ENCODE results near the gene MRGPRF.

Gene MRGPRF

GRCh38 chr11:69051381-69052342 lies 38.6 kb upstream of the MRGPRF start (continued):
- TF ChIP-seq ZNF274 (IDR thresholded peaks at IDR 0.05; ENCODE audit: low read length) (no peak), ZNF274 (tag by site-specific recombination; IDR thresholded peaks at IDR 0.05; ENCODE audit: borderline replicate concordance) (no peak), TCF7L2 (IDR thresholded peaks at IDR 0.05; ENCODE audit: borderline replicate concordance, low read depth, low read length) (no peak), PRDM10 (tag by site-specific recombination; IDR thresholded peaks at IDR 0.05) (no peak), ZBTB8A (tag by site-specific recombination; IDR thresholded peaks at IDR 0.05) (no peak), ZNF335 (tag by site-specific recombination; conservative IDR thresholded peaks at IDR 0.05) (no peak), ZNF394 (tag by site-specific recombination; IDR thresholded peaks at IDR 0.05; ENCODE audit: borderline replicate concordance) (no peak), ZNF18 (tag by site-specific recombination; IDR thresholded peaks at IDR 0.05) (no peak), ZNF558 (tag by site-specific recombination; IDR thresholded peaks at IDR 0.05) (no peak), ZNF549 (tag by site-specific recombination; IDR thresholded peaks at IDR 0.05) (no peak), ZNF416 (tag by site-specific recombination; IDR thresholded peaks at IDR 0.05) (no peak)

- Histone ChIP-seq H3K4me3 (ENCODE audit: low read depth, low read length) (no peak overlapping the region), H3K27ac (ENCODE audit: extremely low read depth, low read depth, low read length) (no peak overlapping the region), H3K4me1 (ENCODE audit: control insufficient read depth, insufficient read depth, low read length) (no peaks in the 10 kb centered on the region), H3K36me3 (ENCODE audit: control insufficient read depth in 2 of 2, insufficient read depth in 1 of 2, low read length in 2 of 2) (peaks cover 0 to 24% of the 10 kb centered on the region in 2 experiments; a peak in 1 of 3 replicates), H3K9me3 (ENCODE audit: control insufficient read depth, insufficient read depth, low read depth, low read length) (no peaks in the 10 kb centered on the region)
- ChIA-PET CTCF (interaction anchor here (1.2 kb wide), 1 partner anchor 156 kb away, joined by 4 read pairs; no protein-coding TSS in a partner anchor), POLR2A (no interaction called here)
- peak; percentile 70 for TF ChIP-seq ZBTB20 (tag by site-specific recombination; IDR thresholded peaks at IDR 0.05)
- no peak for TF ChIP-seq AEBP2 (tag by site-specific recombination; IDR thresholded peaks at IDR 0.05; ENCODE audit: borderline replicate concordance)
Observed at GRCh38 chr11:69050592-69051380, 37.7 kb upstream of the MRGPRF start.

GRCh38 chr11:69049490-69049867 lies 36.4 kb upstream of the MRGPRF start:
- H3K27ac ChIP-seq (ENCODE audit: extremely low read depth, low read depth, low read length): no peak overlapping the region; the same call in 1 of the 2 replicates
- H3K4me3 ChIP-seq (ENCODE audit: low read depth, low read length): peak overlapping the region; percentile 70
- TF ChIP-seq ZBTB21 (tag by site-specific recombination; IDR thresholded peaks at IDR 0.05) (no peak), FEZF1 (tag by site-specific recombination; IDR thresholded peaks at IDR 0.05) (no peak), ZNF791 (tag by site-specific recombination; IDR thresholded peaks at IDR 0.05) (no peak), ZNF335 (tag by site-specific recombination; conservative IDR thresholded peaks at IDR 0.05) (0 out of 2 replicates have a peak, but pooled peaks have one; percentile 12)
- peaks cover 0 to 10% of the 10 kb centered on the region in 2 experiments; a peak in 1 of 3 replicates for H3K36me3 ChIP-seq (ENCODE audit: control insufficient read depth in 2 of 2, insufficient read depth in 1 of 2, low read length in 2 of 2)
- no peaks in the 10 kb centered on the region for H3K4me1 ChIP-seq (ENCODE audit: control insufficient read depth, insufficient read depth, low read length)
- no peaks in the 10 kb centered on the region for H3K9me3 ChIP-seq (ENCODE audit: control insufficient read depth, insufficient read depth, low read depth, low read length)
- ChIA-PET CTCF (interaction anchor here (0.6 to 0.7 kb wide), 4 partner anchors 30 to 899 kb away, joined by 3 to 4 read pairs (median 4); no protein-coding TSS in a partner anchor), POLR2A (interaction anchor here (1.9 kb wide), 1 partner anchor 40 kb away, joined by 9 read pairs; no protein-coding TSS in a partner anchor)
